ENCODE data around the gene KBTBD13.

KBTBD13 gene

GRCh38 chr15:65062726-65063125 lies 13.8 kb upstream of the KBTBD13 start:
- Mint-ChIP-seq H3K27ac (peak overlapping the region; percentile 3), H3K27me3 (ENCODE audit: low read depth, poor library complexity) (peaks cover 3% of the 10 kb centered on the region), H3K4me3 (no peak overlapping the region), H3K9me3 (no peaks in the 10 kb centered on the region), H3K4me1 (peaks cover 50% of the 10 kb centered on the region), H3K36me3 (ENCODE audit: low read depth) (peaks cover 27% of the 10 kb centered on the region)
- TF ChIP-seq CTCF (IDR thresholded peaks at IDR 0.05), result no peak
- DNase-seq, result no peak

DNA sequence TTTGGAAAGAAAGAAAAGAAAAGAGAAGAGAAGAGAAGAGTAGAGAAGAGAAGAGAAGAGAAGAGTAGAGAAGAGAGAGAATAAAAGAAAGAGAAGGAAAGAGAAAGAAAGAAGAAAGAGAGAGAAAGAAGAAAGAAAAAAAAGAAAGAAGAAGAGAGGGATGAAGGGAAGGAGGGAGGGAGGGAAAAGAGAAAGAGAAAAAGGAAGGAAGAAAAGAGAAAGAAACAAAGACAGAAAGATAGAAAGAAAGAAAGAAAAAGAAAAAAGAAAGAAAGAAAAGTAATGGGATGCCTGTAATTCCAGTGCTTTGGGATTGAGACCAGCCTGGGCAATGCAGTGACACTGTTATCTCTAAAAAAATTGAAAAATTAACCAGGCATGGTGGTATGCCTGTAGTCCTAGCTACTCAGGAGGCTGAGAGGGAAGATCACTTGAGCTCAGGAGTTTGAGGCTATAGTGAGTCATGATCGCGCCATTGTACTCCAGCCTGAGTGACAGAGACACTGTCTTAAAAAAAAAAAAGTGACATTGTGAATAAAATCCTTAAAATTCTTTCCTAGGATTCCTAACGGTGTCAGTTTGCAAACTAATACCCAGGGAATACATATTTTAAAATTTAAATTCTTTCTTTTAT lies 10.4 kb upstream of the KBTBD13 start:
- Mint-ChIP-seq H3K9me3 (no peaks in the 10 kb centered on the region), H3K27me3 (ENCODE audit: low read depth, poor library complexity) (peaks cover 11% of the 10 kb centered on the region), H3K36me3 (ENCODE audit: low read depth) (peaks cover 13% of the 10 kb centered on the region), H3K4me1 (peaks cover 74% of the 10 kb centered on the region), H3K4me3 (peak overlapping the region; percentile 88), H3K27ac (no peak overlapping the region)
- no peak for TF ChIP-seq CTCF (IDR thresholded peaks at IDR 0.05)
- no peak for DNase-seq

- no peak for TF ChIP-seq CTCF (IDR thresholded peaks at IDR 0.05)
- H3K4me1 Mint-ChIP-seq, result peaks cover 81% of the 10 kb centered on the region
- peaks cover 7% of the 10 kb centered on the region for H3K36me3 Mint-ChIP-seq (ENCODE audit: low read depth)
- DNase-seq, result peak; percentile 41
- H3K4me3 Mint-ChIP-seq, result peak overlapping the region; percentile 88
- no peak overlapping the region for H3K27ac Mint-ChIP-seq
- H3K27me3 Mint-ChIP-seq (ENCODE audit: low read depth, poor library complexity), result peaks cover 11% of the 10 kb centered on the region
- no peaks in the 10 kb centered on the region for H3K9me3 Mint-ChIP-seq
These were observed 9.8 kb upstream of the KBTBD13 start for GRCh38 chr15:65066635-65067316.

DNA sequence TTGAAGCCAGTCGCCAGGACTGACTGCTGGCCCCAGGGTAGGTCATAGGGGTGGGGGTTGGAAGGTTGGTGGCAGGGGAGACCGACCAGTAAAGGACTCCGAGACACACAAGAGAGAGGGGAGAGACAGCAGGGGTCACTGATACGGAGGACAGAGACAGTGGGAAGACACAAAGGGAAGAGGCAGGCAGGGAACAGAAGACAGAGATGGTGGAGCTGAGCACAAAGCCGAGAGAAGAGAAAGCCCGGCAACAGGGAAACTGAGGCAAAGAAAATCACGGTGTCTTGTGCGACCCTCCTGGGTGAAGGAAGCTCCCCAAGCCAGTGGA lies 9.3 kb upstream of the KBTBD13 start:
- Mint-ChIP-seq H3K4me1 (peaks cover 85% of the 10 kb centered on the region), H3K27ac (no peak overlapping the region), H3K36me3 (ENCODE audit: low read depth) (peaks cover 4% of the 10 kb centered on the region), H3K4me3 (peak overlapping the region; percentile 88), H3K9me3 (no peaks in the 10 kb centered on the region), H3K27me3 (ENCODE audit: low read depth, poor library complexity) (peaks cover 11% of the 10 kb centered on the region)
- TF ChIP-seq CTCF (IDR thresholded peaks at IDR 0.05), result no peak
- no peak for DNase-seq

- Mint-ChIP-seq H3K9me3 (peaks cover 1% of the 10 kb centered on the region), H3K27me3 (ENCODE audit: low read depth, poor library complexity) (peaks cover 10% of the 10 kb centered on the region), H3K27ac (peak within 1 kb of the TSS; percentile 21), H3K4me3 (peak within 1 kb of the TSS; percentile 88), H3K4me1 (peaks cover 80% of the 10 kb centered on the region), H3K36me3 (ENCODE audit: low read depth) (no peaks in the 10 kb centered on the region)
- TF ChIP-seq CTCF (IDR thresholded peaks at IDR 0.05), result no peak
- peak; percentile 75 for DNase-seq
These were observed 8.7 kb upstream of the KBTBD13 start, which contains the start of gene RASL12 for GRCh38 chr15:65067645-65068402. TSS of gene RASL12 (minus strand) at chr15:65067991. CDS start at chr15:65067835, 156 bp downstream.

All from nephron progenitor cell (in vitro differentiated cells).